ENCODE measurements around the gene HTR2B.

GRCh38 chr2:231168460-231169139 lies 43.8 kb upstream of the HTR2B start:
- TF ChIP-seq MAX (IDR thresholded peaks at IDR 0.05; ENCODE audit: low read depth, low read length): peak; percentile 45; the same call in 1 of the 2 replicates
- TF ChIP-seq POLR2A (IDR thresholded peaks at IDR 0.05; ENCODE audit: extremely low read depth, insufficient read length): no peak
- no peak for TF ChIP-seq CTCF (IDR thresholded peaks at IDR 0.05; ENCODE audit: low read depth, low read length)

Data from NB4 (cell line).